ENCODE measurements around the gene PLPP7. TPM values are rescaled to one million over a fixed set of nuclear protein-coding genes. Genes with fewer than 3 reads are reported as not detected.

The PLPP7 gene
- total RNA-seq, 4 donors from 2014 or later: 7.8 to 11.1 (median 8.5) TPM

DNA sequence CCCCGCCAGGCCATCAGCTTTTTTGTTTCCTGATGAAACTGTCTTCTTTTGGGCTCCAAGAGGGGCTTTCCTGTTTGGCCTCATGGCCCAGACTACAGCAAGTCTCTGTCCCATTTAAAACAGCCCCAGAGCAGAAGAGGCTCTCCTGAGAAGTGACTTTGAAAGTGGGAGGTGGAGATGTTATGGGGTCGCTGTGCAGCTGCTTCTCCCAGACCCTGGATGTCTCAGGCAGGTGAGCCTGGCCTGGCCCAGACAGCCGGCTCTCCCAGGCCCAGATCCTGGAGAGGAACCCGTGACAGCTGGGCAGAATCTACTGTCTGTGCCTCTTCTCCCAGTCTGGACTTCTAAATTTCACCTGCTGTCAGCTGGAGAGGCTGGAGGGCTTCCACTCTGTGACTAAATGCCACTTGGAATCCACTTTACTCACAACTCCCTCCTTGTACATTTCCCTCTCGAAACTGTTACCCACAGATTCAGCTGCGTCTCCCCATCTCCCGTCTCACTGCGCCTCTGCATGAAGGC lies 33.8 kb upstream of the PLPP7 start:
- TF ChIP-seq, protein P1, sequence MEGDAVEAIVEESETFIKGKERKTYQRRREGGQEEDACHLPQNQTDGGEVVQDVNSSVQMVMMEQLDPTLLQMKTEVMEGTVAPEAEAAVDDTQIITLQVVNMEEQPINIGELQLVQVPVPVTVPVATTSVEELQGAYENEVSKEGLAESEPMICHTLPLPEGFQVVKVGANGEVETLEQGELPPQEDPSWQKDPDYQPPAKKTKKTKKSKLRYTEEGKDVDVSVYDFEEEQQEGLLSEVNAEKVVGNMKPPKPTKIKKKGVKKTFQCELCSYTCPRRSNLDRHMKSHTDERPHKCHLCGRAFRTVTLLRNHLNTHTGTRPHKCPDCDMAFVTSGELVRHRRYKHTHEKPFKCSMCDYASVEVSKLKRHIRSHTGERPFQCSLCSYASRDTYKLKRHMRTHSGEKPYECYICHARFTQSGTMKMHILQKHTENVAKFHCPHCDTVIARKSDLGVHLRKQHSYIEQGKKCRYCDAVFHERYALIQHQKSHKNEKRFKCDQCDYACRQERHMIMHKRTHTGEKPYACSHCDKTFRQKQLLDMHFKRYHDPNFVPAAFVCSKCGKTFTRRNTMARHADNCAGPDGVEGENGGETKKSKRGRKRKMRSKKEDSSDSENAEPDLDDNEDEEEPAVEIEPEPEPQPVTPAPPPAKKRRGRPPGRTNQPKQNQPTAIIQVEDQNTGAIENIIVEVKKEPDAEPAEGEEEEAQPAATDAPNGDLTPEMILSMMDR (IDR thresholded peaks at IDR 0.05; ENCODE audit: low read depth): no peak

DNA sequence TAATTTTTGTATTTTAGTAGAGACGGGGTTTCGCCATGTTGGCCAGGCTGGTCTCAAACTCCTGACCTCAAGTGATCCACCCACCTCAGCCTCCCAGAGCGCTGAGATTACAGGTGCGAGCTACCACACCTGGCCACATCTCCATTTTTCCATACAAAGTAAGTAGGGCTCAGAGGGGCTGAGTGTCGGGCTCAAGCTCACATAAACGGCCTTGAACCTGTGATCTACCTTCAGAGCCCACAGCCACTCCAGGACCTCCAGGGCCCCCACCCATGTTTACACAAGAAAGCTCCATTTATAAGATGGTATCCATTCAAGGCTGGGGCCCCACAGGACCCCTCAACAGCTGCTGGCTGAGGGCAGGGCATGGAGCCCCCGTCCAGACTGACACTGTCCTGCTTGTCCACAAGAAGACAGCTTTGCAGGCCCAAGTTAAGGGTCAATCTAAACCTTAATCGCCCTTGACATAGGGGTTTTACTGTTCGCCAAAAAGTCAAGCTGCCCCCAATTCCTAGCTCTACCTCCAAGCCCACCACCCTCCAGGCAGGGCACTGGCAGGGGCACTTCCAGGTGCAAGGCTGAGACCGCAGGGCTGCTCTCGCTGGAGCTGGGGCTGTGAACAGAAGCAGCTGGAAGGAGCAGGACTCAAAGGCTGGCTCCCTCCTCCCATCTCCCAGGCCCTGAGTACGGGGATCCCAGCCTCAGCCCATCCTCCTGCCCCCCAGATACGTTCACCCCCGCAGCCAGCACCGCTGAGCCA lies 32.1 kb upstream of the PLPP7 start:
- TF ChIP-seq, protein P1 (IDR thresholded peaks at IDR 0.05; ENCODE audit: low read depth): no peak

DNA sequence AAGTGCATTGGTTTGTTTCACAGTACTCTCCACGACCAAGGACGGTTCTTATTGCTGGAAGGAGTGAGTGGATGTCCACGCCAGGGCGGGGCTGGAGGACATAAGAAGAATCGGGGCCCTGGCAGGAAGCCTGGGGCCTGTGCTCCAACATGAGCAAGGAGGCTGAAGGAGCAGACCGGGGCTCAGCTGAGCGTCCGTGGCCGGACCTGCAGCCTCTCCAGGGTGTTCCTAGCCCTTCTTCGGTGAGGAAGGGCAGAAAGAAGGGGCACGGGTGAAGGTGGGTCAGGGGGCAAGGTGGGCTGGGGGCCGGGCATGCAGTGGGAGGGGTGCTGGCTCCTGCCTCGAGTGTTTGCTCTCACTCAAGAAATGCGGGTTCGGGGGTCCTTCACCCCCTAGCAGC lies 31.3 kb upstream of the PLPP7 start:
- TF ChIP-seq, protein P1 (IDR thresholded peaks at IDR 0.05; ENCODE audit: low read depth): no peak

DNA sequence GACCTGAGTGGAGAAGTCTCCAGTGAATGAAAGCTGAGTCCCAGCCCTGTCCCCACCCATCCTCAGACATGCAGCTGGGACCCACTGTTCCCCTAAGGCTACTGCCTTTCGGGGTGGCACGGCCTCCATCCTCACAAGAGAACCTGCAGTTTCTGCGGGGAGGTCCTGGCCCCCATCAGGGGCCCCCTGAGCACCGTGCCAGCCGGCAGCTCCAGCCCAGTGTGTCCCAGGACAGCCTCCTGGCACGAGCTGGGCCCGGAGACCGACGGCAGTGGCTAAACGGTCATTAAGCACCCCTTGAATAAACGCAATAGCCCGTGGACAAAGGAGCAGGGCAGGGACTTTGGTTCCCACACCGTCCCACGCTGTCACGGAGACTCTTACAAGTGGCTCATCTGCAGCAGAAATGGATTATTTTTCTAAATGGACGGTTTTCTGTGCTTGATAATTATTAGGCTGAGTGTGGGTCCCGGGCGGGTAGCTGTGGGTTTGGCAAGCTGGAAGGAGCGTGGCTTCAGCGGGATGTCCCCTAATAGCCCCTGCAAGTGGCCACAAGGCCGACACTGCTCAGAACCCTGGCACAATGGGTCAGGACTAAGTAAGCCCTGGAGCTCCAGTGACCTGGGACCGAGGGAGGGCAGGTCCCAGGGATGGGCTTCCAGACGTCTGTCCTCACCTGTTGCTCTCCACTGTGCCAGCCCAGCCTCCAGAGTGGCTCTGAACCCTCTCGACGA lies 30.7 kb upstream of the PLPP7 start:
- TF ChIP-seq, protein P1 (IDR thresholded peaks at IDR 0.05; ENCODE audit: low read depth): no peak

DNA sequence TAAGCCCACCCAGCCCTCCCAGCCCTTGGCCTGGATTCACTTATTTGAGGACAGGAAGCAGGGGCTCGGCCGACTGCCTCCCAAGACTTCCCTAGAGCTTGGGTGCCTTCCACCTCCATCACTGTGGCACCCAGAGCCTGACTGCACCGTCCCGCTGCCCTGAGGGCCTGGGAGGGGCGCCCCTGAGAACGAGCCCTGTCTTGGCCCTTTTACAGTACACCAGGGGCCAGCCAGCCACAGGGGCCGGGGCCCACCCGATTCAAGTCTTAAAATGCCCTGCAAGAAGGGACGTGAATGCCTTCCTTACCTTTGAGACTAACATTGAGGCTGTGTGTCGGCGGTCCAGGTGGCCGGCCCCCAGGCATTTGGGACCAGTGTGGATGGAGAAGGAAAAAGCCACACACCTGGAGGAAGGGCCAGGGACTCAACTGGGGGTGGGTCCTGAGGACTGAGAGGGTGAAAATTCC lies 30.1 kb upstream of the PLPP7 start:
- TF ChIP-seq, protein P1 (IDR thresholded peaks at IDR 0.05; ENCODE audit: low read depth): no peak

DNA sequence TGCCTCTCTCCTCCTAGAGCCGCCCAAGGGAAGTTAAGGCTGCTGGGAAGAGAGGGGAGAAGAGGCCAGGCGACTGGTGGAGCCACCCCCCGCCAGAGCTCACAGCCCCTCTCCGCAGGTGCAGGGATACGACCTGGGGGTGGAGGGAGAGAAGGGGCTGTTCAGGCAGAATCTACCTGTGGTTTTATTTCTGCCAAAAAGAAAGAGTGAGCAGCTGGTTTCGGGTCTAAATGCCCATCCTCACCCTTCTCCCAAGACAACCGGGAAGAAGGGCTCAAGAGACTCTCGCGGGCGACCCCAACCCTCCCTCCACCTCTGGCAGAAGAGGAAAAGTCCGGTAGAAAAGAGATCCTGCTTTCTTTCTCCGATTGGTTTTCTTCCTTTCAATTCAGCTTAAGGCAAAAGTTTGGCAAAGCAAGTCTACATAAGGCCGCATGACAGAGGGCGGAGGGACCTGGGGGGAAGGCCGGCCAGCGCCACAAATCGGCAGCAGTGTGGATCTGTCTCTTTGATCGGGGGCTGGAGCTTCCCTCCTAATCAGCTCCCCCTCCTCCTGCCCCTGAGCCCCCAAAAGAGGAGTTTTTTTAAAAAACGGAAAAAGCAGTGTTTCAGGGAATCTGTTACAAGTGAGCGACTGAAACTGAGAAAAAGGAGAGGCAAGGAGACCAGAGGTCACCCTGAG lies 29.5 kb upstream of the PLPP7 start:
- TF ChIP-seq, protein P1 (IDR thresholded peaks at IDR 0.05; ENCODE audit: low read depth): no peak
